Prostate gland (tissue), 2 donors: ENCODE results near the gene EEF2KMT.

Source experiments
- POLR2A ChIP-seq: fragments of 450-650 bp; IDR thresholded peaks from one replicate; pipeline ENCODE4 v1.6.1; 2016; ENCODE audit warnings: antibody characterized with exemption, mild to moderate bottlenecking
- TF ChIP-seq, protein P1 (sequence below), 4 experiments: fragments of 200-600 bp in 2 of 4; fragments of 450-650 bp in 2 of 4; sonication (generic) in 2 of 4; IDR thresholded peaks; 1 replicate in 3 of 4; 2 replicates in 1 of 4; pipeline ENCODE4 v1.5.1; 2016 to 2019; ENCODE audit warnings: antibody characterized with exemption in 4 of 4, mild to moderate bottlenecking in 2 of 4, moderate library complexity in 2 of 4

DNA sequence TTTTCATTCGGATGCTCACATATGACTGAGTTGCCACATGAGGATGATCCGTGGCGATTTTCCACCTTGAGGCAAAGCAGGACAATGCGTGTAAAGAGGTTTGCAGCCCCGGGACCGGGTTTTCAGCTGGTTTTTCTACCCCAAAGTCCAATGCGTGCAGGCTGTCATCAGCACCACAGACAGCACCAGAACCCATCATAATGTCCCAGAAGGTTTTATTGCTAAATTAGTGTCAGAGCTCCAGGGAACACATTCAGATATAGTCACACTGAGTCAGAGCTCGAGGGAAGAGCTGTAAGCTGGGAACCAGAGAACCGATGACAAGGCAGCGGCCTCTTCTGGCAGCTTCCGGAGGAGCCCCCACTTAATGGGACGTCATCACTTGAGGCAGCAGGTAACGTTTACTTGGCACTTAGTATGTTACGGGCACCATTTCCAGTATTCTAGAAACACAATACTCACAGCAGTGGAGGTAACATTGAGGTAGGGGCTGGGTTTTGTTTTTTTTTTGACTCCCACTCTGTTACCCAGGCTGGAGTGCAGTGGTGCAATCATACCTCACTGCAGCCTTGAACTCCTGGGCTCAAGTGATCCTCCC lies 54.9 kb downstream of the EEF2KMT start:
- TF ChIP-seq, protein P1, sequence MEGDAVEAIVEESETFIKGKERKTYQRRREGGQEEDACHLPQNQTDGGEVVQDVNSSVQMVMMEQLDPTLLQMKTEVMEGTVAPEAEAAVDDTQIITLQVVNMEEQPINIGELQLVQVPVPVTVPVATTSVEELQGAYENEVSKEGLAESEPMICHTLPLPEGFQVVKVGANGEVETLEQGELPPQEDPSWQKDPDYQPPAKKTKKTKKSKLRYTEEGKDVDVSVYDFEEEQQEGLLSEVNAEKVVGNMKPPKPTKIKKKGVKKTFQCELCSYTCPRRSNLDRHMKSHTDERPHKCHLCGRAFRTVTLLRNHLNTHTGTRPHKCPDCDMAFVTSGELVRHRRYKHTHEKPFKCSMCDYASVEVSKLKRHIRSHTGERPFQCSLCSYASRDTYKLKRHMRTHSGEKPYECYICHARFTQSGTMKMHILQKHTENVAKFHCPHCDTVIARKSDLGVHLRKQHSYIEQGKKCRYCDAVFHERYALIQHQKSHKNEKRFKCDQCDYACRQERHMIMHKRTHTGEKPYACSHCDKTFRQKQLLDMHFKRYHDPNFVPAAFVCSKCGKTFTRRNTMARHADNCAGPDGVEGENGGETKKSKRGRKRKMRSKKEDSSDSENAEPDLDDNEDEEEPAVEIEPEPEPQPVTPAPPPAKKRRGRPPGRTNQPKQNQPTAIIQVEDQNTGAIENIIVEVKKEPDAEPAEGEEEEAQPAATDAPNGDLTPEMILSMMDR (IDR thresholded peaks at IDR 0.05), result no peak
- TF ChIP-seq POLR2A, result no peak
